ENCODE results near the gene PCA3.

PCA3 gene

DNA sequence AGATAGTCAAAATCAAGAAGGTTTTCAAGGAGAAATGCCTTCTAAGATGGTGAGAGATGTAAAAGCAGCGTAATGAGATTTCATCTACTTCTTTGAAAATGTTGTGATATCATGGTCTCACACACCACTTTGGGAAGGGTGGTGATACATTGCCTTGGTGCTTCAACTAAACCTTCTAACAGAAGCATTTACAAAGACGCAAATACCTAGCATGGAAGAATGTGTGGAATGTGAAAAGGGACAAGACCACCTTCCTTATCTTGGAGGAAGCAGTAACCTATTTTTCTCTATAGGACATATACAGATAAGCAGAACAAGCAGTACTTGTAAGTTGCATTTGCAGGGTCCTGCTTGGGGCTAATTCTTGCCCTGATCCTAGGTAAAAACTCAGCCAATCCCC, 38.8 kb downstream of the PCA3 start:
- no peaks in the 10 kb centered on the region for H3K79me2 ChIP-seq (ENCODE audit: insufficient read depth, low read depth)
- no peaks in the 10 kb centered on the region for H3K27me3 ChIP-seq (ENCODE audit: insufficient read depth, low read depth)
- H3K9ac ChIP-seq = no peak overlapping the region
- peaks cover 17% of the 10 kb centered on the region for H3K4me1 ChIP-seq (ENCODE audit: low read depth, poor library complexity, severe bottlenecking)
- H3K27ac ChIP-seq = no peak overlapping the region
- H4K20me1 ChIP-seq (ENCODE audit: insufficient read depth) = no peaks in the 10 kb centered on the region
- no peak overlapping the region for H3K4me2 ChIP-seq
- H2AFZ ChIP-seq (ENCODE audit: low read depth) = no peak overlapping the region
- no peak for TF ChIP-seq CTCF (conservative IDR thresholded peaks at IDR 0.05; ENCODE audit: low read depth, low read length)
- no peaks in the 10 kb centered on the region for H3K36me3 ChIP-seq (ENCODE audit: insufficient read depth)
- H3K4me3 ChIP-seq (IDR thresholded peaks at IDR 0.05; ENCODE audit: insufficient read depth, low read depth, low read length) = no peak overlapping the region

- Histone ChIP-seq H4K20me1 (ENCODE audit: insufficient read depth) (no peaks in the 10 kb centered on the region), H3K27ac (no peak overlapping the region), H3K9ac (no peak overlapping the region), H3K4me2 (no peak overlapping the region), H3K4me3 (IDR thresholded peaks at IDR 0.05; ENCODE audit: insufficient read depth, low read depth, low read length) (no peak overlapping the region), H3K79me2 (ENCODE audit: insufficient read depth, low read depth) (no peaks in the 10 kb centered on the region), H2AFZ (ENCODE audit: low read depth) (no peak overlapping the region), H3K36me3 (ENCODE audit: insufficient read depth) (no peaks in the 10 kb centered on the region), H3K4me1 (ENCODE audit: low read depth, poor library complexity, severe bottlenecking) (peaks cover 10% of the 10 kb centered on the region), H3K27me3 (ENCODE audit: insufficient read depth, low read depth) (no peaks in the 10 kb centered on the region)
- TF ChIP-seq CTCF (conservative IDR thresholded peaks at IDR 0.05; ENCODE audit: low read depth, low read length) = no peak
These were observed 39.5 kb downstream of the PCA3 start for GRCh38 chr9:76803762-76804161.

DNA sequence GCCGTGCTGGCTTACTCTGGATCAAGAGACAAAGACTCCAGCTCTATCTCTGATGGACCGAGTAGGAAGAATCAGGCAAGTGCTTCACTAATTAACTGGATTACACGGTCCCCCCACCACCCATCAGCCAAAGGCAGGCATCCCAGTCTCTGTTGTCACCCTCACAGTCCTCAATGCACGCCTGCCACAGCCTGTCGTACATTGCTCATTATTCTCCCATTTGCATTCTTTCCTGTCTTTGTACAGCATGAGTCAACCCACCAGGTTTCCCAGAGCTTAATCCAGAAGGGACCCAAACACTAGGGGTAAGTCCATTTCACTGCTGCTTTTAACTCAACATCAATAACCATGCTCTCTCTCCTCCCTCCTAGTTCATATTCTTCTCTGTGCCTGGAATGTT, 44.4 kb downstream of the PCA3 start:
- H4K20me1 ChIP-seq (ENCODE audit: insufficient read depth) = no peaks in the 10 kb centered on the region
- no peaks in the 10 kb centered on the region for H3K79me2 ChIP-seq (ENCODE audit: insufficient read depth, low read depth)
- no peaks in the 10 kb centered on the region for H3K36me3 ChIP-seq (ENCODE audit: insufficient read depth)
- H3K4me1 ChIP-seq (ENCODE audit: low read depth, poor library complexity, severe bottlenecking) = peaks cover 3% of the 10 kb centered on the region
- H3K9ac ChIP-seq = no peak overlapping the region
- H3K27ac ChIP-seq = no peak overlapping the region
- H3K4me2 ChIP-seq = no peak overlapping the region
- no peak for TF ChIP-seq CTCF (conservative IDR thresholded peaks at IDR 0.05; ENCODE audit: low read depth, low read length)
- no peaks in the 10 kb centered on the region for H3K27me3 ChIP-seq (ENCODE audit: insufficient read depth, low read depth)
- H2AFZ ChIP-seq (ENCODE audit: low read depth) = no peak overlapping the region
- H3K4me3 ChIP-seq (IDR thresholded peaks at IDR 0.05; ENCODE audit: insufficient read depth, low read depth, low read length) = no peak overlapping the region

DNA sequence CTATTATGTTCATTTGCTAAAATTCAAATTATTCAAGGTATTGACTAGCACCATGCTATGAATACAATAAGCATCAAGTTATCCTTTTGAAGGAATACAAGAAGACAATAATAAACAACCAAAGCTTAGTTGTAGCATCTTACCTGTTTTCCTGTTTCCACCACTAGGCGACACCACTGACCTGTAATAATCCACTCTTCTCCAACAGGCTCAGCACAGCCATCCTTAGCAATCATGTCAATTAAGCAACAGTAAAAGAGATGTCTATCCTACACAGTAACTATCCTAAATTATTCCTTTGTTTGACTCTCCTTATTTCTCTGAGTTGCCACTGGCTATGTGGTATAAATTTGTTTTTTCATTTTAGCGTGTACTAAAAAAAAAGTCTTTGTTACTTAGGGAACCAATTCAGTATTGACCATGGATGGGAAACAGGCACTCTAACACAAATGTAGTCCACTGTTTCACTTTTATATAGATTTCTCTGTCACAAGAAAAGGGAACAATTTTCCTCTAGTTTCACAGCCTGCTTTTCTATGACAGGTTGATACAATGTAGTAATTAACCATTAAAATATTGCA, 46.2 kb downstream of the PCA3 start:
- H3K27me3 ChIP-seq (ENCODE audit: insufficient read depth, low read depth) = no peaks in the 10 kb centered on the region
- no peaks in the 10 kb centered on the region for H3K36me3 ChIP-seq (ENCODE audit: insufficient read depth)
- peak; percentile 90 for TF ChIP-seq CTCF (conservative IDR thresholded peaks at IDR 0.05; ENCODE audit: low read depth, low read length)
- H3K79me2 ChIP-seq (ENCODE audit: insufficient read depth, low read depth) = no peaks in the 10 kb centered on the region
- no peaks in the 10 kb centered on the region for H4K20me1 ChIP-seq (ENCODE audit: insufficient read depth)
- H3K27ac ChIP-seq = no peak overlapping the region
- peaks cover 3% of the 10 kb centered on the region for H3K4me1 ChIP-seq (ENCODE audit: low read depth, poor library complexity, severe bottlenecking)
- H3K9ac ChIP-seq = no peak overlapping the region
- H3K4me3 ChIP-seq (IDR thresholded peaks at IDR 0.05; ENCODE audit: insufficient read depth, low read depth, low read length) = no peak overlapping the region
- H3K4me2 ChIP-seq = no peak overlapping the region
- no peak overlapping the region for H2AFZ ChIP-seq (ENCODE audit: low read depth)

Data from KMS-11 (cell line).